ENCODE results near the gene XKR3. TPM values are rescaled to one million over a fixed set of nuclear protein-coding genes. Genes with fewer than 3 reads are reported as not detected.

XKR3 gene
- total and polyA plus RNA-seq, 2 of the 8 experiments (the other 6 are each of a cell fraction or from before 2014, with no cell fraction given), result 0.17 TPM; not detected in 1

DNA sequence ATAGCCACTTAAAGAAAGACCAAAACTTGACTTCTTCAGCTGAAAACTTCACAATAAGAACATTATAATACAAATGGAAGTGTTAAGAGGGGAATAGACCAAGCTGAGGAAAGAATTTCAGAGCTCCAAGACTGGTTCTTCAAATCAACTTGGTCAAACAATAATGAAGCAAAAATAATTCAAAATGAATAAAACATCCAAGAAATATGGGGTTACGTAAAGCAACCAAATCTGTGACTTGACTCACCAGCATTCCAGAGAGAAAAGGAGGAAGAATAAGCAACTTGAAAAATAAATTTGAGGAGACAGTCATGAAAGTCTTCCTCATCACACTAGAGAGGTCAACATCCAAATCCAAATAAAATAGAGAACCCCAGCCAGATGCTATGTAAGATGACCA is 31.4 kb downstream of the XKR3 start (continued):
- no peak for TF ChIP-seq RAD21 (IDR thresholded peaks at IDR 0.05 in 1 of 2, conservative IDR thresholded peaks at IDR 0.05 in 1 of 2; ENCODE audit: low read depth in 2 of 2, low read length in 2 of 2)
- no peak for TF ChIP-seq SRF (IDR thresholded peaks at IDR 0.05; ENCODE audit: low read depth, low read length)
- TF ChIP-seq CHD1 (IDR thresholded peaks at IDR 0.05; ENCODE audit: low read depth, low read length), result no peak
- TF ChIP-seq RNF2 (IDR thresholded peaks at IDR 0.05; ENCODE audit: borderline replicate concordance, low read depth, low read length, missing control alignments, poor library complexity, severe bottlenecking), result no peak
- TF ChIP-seq HDAC6 (IDR thresholded peaks at IDR 0.05; ENCODE audit: low read depth, low read length), result no peak
